ENCODE data around the gene FBLL1.

DNA sequence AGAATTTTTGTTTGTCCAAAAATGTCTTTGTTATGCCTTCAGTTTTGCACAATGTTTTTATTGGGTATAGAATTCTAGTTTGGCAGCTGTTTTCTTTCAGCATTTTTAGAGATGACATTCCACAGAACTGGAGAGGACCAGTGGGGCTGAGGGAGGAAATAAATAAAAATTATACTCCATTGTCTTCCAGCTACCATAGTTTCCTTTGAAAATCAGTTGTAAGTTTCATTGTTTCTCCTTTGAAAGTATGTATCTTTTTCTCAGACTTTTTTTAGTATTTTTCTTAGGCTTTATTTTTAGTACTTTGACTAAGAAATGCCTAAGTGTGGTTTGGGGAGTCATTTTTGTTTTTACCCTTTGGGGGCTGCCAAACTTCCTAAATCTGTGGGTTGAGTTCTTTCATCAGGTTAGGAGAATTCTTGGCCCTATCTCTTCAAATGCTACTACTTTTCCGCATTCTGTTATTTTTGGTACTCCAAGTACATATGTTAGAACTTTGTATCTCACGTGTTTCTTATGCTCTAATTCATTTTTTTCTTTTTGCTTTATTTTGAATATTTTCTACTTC lies 15.2 kb upstream of the FBLL1 start:
- TF ChIP-seq, protein P1, sequence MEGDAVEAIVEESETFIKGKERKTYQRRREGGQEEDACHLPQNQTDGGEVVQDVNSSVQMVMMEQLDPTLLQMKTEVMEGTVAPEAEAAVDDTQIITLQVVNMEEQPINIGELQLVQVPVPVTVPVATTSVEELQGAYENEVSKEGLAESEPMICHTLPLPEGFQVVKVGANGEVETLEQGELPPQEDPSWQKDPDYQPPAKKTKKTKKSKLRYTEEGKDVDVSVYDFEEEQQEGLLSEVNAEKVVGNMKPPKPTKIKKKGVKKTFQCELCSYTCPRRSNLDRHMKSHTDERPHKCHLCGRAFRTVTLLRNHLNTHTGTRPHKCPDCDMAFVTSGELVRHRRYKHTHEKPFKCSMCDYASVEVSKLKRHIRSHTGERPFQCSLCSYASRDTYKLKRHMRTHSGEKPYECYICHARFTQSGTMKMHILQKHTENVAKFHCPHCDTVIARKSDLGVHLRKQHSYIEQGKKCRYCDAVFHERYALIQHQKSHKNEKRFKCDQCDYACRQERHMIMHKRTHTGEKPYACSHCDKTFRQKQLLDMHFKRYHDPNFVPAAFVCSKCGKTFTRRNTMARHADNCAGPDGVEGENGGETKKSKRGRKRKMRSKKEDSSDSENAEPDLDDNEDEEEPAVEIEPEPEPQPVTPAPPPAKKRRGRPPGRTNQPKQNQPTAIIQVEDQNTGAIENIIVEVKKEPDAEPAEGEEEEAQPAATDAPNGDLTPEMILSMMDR (conservative IDR thresholded peaks at IDR 0.05; ENCODE audit: low read depth, low read length), result no peak
- TF ChIP-seq EZH2 (IDR thresholded peaks at IDR 0.05; ENCODE audit: borderline replicate concordance, low read depth, low read length, poor library complexity, severe bottlenecking), result no peak

Measured in A673 (cell line).